Activated naive CD4-positive, alpha-beta T cell treated with anti-CD3 and anti-CD28 coated beads, Interleukin-2, amount 50 U/mL, for 16 hours (primary cell): Measurements from ENCODE around the gene AGTR1.

Experiments
- DNase-seq: peaks from one replicate; pipeline ENCODE4 v3.0.0-alpha.2; 2020

AGTR1 gene

DNA sequence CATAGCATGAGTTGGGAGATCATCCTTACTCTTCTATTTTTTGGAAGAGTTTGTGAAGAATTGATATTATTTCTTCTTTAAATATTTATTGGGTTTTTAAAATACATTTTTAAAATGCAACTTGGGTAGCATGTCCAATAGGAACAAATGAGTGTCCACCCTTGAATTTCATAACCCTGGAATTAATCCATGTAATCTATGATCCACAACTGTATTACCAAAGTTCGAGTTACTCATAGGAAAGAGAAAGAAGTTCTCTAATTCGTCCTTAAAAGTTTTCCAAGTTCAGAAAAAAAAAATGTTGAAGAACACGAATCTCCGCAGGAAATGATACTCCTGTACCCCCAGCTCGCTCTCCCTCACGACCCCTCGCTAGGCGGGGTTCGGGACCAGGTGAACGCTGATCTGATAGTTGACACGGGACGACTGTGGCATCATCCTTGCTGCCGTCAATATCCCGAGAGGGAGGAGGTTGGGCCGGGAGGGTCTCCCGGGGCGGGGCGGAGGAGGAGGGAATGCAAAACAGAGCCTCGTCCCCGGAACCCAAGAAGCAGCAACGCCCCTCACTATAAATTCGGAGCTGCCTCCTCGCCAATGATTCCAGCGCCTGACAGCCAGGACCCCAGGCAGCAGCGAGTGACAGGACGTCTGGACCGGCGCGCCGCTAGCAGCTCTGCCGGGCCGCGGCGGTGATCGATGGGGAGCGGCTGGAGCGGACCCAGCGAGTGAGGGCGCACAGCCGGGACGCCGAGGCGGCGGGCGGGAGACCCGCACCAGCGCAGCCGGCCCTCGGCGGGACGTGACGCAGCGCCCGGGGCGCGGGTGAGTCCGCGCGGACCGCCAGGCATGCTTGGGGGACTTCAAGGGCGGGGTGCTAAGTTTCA lies at the start of gene AGTR1:
Gene AGTR1, plus strand, starts transcription at position 598 of the 884 bp plus-strand sequence. CDS start 43,133 bp downstream, outside the sequence.
- no peak for DNase-seq

- no peak for DNase-seq
These were observed 48.9 kb upstream of the AGTR1 start for GRCh38 chr3:148648685-148649352.

DNA sequence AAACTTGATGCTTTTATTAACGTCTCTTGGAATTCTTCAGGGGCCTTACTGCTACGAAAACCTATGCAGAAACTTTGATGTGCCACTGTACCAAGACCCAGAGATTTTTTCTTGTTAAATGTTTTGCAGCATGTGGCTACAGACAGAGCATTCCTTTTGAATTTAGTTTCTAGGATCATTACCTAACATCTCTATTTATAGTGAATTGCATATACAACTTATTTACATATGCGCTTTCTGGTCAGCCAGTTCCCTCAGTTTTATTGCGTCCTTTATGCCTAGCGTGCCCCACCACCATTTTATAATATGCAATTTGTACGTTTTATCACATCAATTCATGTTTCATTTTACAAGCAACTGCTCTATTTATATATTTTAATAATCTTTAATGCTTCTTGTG lies 46.2 kb upstream of the AGTR1 start:
- DNase-seq, result no peak

DNA sequence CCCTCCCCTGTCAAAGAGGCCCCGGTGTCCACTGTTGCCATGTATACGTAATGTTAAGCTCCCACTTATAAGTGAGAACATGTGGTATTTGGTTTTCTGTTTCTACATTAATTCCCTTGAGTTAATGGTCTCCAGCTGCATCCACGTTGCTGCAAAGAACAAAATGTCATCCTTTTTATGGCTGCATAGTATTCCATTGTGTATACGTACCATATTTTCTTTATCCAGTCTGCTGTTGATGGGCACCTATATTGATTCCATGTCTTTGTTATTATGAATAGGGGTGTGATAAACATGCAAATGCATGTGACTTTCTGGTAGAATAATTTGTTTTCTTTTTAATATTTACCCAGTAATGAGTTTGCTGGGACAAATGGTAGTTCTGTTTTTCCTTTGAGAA lies 43.3 kb upstream of the AGTR1 start:
- no peak for DNase-seq

GRCh38 chr3:148657470-148657869 lies 40.2 kb upstream of the AGTR1 start:
- DNase-seq, result no peak

- no peak for DNase-seq
These were observed 38.2 kb upstream of the AGTR1 start for GRCh38 chr3:148659512-148659911.

DNA sequence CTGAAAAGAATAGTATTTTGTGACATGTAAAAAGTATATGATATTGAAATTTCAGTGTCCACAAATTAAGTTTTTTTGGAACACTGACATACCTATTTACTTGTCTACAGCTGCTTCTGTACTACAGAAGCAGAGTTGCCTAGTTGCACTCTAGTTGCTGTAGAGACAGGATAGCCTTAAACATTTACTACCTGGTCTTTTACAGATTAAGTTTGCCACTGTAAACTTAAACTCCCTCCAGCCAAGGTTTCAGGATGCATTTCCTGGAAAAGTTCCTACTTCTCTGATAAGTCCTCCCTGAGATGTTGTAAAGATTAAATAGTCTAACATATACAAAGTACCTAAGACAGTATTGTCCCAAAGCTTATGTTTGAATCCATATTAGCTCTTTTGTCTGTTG lies 17.4 kb upstream of the AGTR1 start:
- DNase-seq, result no peak

- DNase-seq, result no peak
These were observed 16.6 kb upstream of the AGTR1 start for GRCh38 chr3:148681080-148681479.

- DNase-seq, result no peak
These were observed 14.7 kb upstream of the AGTR1 start for GRCh38 chr3:148682997-148683396.

GRCh38 chr3:148694116-148694515 lies 3.6 kb upstream of the AGTR1 start:
- DNase-seq, result no peak

- DNase-seq, result no peak
These were observed 597 bp downstream of the AGTR1 start for GRCh38 chr3:148698190-148698810.

- DNase-seq, result no peak
These were observed 7.6 kb downstream of the AGTR1 start for GRCh38 chr3:148705314-148705713.

DNA sequence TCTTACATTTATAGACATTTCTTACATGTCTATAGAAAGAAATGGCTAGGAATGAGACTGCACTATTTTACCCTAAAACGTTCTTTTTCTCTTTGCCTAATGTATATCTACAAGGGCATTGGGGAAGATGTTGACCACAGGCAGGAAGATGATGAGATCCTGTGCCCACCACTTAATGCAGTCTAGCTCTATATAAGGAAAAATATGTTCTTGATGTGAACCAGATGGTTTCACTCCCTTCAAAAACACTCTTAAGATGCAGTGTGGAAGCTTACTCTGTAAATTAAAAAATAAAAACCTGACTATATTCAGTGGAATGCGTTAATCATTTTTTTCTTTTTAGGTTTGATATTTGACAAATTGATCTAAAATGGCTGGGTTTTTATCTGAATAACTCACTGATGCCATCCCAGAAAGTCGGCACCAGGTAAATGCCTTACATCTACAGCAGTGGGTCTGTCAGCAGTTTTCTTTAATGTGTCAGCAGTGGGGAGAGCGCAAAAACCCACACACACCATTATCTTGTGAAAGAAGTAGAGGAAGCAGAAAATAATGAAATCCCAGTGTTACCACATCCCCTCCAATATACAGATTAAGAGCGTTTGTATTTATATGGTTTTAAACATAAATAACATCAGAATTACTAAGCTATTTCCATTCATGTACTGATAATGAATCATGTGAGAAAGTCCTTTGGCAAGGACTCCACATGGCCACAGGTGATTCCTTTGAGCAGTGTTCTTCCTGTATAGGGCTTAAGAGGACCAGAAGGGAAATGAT lies 10.1 kb downstream of the AGTR1 start:
- no peak for DNase-seq

- DNase-seq, result no peak
These were observed 10.7 kb downstream of the AGTR1 start for GRCh38 chr3:148708409-148708808.

DNA sequence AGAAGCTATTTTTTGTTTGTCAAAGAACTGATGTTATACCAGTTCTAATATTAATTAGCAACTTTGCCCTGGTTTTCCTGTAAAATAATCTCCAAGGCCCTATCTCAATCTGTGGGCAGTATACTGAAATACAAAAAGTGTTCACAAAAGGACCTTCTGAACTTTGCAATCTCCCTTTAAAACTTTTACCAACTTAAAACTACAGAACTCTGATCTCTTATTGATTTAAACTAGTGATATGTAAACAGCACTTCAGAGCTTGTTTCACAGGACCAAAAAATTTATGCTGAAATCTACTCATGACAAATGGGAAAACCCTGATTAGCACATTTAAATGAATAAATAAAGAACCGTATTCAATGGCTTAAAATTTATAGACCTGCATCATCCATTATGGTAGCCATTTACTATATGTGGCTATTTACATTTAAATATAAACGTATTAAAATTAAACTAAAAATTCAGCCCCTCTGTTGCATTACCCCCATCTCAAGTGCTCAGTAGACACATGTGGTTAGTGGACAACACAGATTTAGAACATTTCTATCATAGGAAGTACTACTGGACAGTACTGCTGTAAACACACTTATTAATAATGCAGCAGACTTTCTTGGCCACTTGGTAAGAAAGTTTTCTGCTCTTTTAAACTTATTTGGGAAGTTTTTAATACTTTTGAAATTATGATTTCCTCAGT lies 12.0 kb downstream of the AGTR1 start:
- DNase-seq, result no peak

GRCh38 chr3:148710665-148711064 lies 13.0 kb downstream of the AGTR1 start:
- no peak for DNase-seq

GRCh38 chr3:148711981-148712666 lies 14.4 kb downstream of the AGTR1 start:
- no peak for DNase-seq

DNA sequence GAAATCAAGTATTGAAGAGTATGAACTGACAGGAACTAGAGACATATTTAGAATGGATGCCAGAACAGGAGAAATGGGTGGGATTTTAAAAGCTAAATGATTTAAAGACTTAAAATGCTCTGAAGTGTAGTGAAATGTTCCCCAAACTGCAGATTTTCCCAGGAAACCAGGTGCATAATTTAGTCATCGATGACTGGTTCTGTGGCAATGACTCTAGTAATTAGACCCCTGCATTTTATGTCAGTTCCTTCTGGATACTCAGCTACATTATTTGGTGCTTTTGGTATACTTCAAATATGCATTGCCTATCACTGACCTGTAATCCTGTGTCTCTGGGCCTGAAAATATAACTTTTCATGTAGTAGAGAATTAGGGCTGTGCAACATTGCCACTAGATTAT lies 16.8 kb downstream of the AGTR1 start:
- DNase-seq, result no peak

GRCh38 chr3:148716657-148717056 lies 19.0 kb downstream of the AGTR1 start:
- DNase-seq, result no peak

GRCh38 chr3:148717885-148718561 lies 20.3 kb downstream of the AGTR1 start:
- no peak for DNase-seq
